Stimulated activated CD8-positive, alpha-beta memory T cell treated with anti-CD3 and anti-CD28 coated beads, Interleukin-12 subunit alpha, Interleukin-12 subunit beta, amount 100 ng/mL, for 1 hour (primary cell): ENCODE results near the gene CCDC57.
"Not testable (repeated sequence)": the region's sequence is repeated elsewhere in the genome, so short reads cannot be mapped to it uniquely, and the experiment has no call there.

Experiments
- DNase-seq: peaks from one replicate; pipeline ENCODE4 v3.0.0-alpha.2; 2020; ENCODE audit warnings: low read depth

CCDC57 gene

GRCh38 chr17:82201498-82201910 is 11.1 kb downstream of the CCDC57 start:
- no peak for DNase-seq

GRCh38 chr17:82200743-82201497 is 11.7 kb downstream of the CCDC57 start:
- no peak for DNase-seq

GRCh38 chr17:82200135-82200534 is 12.5 kb downstream of the CCDC57 start:
- no peak for DNase-seq

- no peak for DNase-seq
Observed at GRCh38 chr17:82199496-82199895, 13.1 kb downstream of the CCDC57 start.

GRCh38 chr17:82198092-82198491 is 14.6 kb downstream of the CCDC57 start:
- no peak for DNase-seq

GRCh38 chr17:82195675-82196672 is 16.7 kb downstream of the CCDC57 start:
- DNase-seq: no peak

- DNase-seq: no peak
Observed at GRCh38 chr17:82194765-82195164, 17.9 kb downstream of the CCDC57 start.

GRCh38 chr17:82193520-82194220 is 19.0 kb downstream of the CCDC57 start:
- DNase-seq: no peak

- not testable (repeated sequence) for DNase-seq
Observed at GRCh38 chr17:82193050-82193449, 19.6 kb downstream of the CCDC57 start.

GRCh38 chr17:82188001-82188961 is 24.4 kb downstream of the CCDC57 start:
- DNase-seq: no peak

GRCh38 chr17:82187500-82187899 is 25.1 kb downstream of the CCDC57 start:
- no peak for DNase-seq

GRCh38 chr17:82186221-82186620 is 26.4 kb downstream of the CCDC57 start:
- DNase-seq: no peak

- no peak for DNase-seq
Observed at GRCh38 chr17:82184761-82185160, 27.9 kb downstream of the CCDC57 start.

GRCh38 chr17:82180776-82181528 is 31.7 kb downstream of the CCDC57 start:
- no peak for DNase-seq

- DNase-seq: no peak
Observed at GRCh38 chr17:82179946-82180475, 32.6 kb downstream of the CCDC57 start.

GRCh38 chr17:82179412-82179811 is 33.2 kb downstream of the CCDC57 start:
- DNase-seq: no peak

- no peak for DNase-seq
Observed at GRCh38 chr17:82178499-82179261, 34.0 kb downstream of the CCDC57 start.

GRCh38 chr17:82177761-82178498 is 34.7 kb downstream of the CCDC57 start:
- DNase-seq: no peak

- DNase-seq: no peak
Observed at GRCh38 chr17:82177276-82177675, 35.4 kb downstream of the CCDC57 start.
